ENCODE data around the gene METTL26.

GRCh38 chr16:638836-639235 is 2.7 kb upstream of the METTL26 start:
- no peak for TF ChIP-seq CTCF (IDR thresholded peaks at IDR 0.05)
- TF ChIP-seq POLR2A (IDR thresholded peaks at IDR 0.05): no peak
- no peak for TF ChIP-seq POLR2AphosphoS5 (IDR thresholded peaks at IDR 0.05)

Data from breast epithelium (tissue), 3 donors.